Activated naive CD4-positive, alpha-beta T cell treated with anti-CD3 and anti-CD28 coated beads, Interleukin-2, amount 50 U/mL, for 16 hours (primary cell): Measurements from ENCODE around the gene AGAP2.
"Not testable (repeated sequence)": the region's sequence is repeated elsewhere in the genome, so short reads cannot be mapped to it uniquely, and the experiment has no call there.

Source experiments
- DNase-seq: peaks from one replicate; pipeline ENCODE4 v3.0.0-alpha.2; 2020

AGAP2 gene

DNA sequence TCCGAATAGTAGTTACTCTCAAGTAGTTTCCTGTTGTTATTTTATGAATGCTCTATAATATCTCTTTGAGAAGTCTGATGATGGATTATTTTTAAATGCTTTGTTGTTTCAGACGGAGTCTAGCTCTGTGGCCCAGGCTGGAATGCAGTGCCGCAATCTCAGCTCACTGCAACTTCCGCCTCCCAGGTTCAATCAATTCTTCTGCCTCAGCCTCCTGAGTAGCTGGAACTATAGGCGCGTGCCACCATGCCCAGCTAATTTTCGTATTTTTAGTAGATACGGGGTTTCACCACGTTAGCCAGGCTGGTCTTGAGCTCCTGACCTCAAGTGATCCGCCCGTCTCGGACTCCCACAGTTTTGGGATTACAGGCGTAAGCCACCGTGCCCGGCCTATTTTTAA lies 46.0 kb downstream of the AGAP2 start:
- no peak for DNase-seq

DNA sequence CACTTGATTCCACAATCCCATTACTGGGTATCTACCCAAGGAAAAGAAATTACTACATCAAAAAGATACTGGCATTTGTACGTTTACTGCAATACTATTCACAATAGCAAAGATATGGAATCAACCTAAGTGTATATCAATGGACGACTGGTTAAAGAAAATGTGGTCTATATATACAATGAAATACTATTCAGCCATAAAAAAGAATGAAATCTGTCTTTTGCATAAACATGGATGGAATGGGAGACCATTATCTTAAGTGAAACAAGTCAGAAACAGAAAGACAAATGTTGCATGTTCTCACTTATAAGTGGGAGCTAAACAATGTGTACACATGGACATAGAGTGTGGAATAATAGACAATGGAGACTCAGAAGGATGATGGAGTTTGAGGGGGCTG lies 49.6 kb downstream of the AGAP2 start:
- no peak for DNase-seq

DNA sequence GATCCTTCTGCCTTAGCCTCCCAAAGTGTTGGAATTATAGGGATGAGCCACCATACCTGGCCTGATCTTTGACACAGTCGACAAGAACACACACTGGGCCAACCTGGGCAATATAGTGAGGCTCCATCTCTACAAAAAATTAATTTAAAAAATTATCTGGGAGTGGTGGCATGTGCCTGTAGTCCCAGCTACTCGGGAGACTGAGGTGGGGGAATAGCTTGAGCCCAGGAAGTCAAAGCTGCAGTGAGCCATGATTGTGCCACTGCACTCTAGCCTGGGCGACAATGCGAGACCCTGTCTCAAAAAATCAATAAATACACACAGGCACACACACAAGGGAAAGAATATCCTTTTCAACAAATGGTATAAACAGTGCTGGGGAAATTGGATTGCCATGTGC lies 50.7 kb downstream of the AGAP2 start:
- DNase-seq, result no peak

GRCh38 chr12:57679697-57680096 lies 58.8 kb downstream of the AGAP2 start:
- DNase-seq, result no peak

DNA sequence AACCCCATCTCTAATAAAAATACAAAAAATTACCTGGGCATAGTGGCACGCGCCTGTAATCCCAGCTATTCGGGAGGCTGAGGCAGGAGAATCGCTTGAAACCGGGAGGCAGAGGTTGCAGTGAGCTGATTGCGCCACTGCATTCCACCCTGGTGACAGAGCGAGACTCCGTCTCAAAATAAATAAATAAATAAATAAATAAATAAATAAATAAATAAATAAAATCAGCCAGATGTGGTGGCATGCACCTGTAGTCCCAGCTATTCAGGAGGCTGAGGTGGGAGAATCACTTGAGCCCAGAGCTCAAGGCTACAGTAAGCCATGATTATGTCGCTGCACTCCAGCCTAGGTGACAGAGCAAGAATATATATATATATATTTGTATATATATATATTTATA lies 60.6 kb downstream of the AGAP2 start:
- DNase-seq, result not testable (repeated sequence)

DNA sequence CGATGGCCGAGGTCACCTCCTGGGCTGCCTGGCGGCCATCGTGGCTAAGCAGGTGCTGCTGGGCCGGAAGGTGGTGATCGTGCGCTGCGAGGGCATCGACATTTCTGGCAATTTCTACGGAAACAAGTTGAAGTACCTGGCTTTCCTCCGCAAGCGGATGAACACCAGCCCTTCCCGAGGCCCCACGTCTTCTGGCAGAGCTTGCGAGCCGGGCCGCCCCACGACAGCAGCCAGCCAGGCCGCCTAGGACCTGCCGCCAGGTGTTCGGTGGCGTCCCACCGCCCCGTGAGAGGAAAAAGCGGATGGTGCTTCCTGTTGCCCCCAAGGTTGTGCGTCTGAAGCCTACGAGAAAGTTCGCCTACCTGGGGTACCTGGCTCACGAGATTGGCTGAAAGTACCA lies 63.9 kb downstream of the AGAP2 start:
- no peak for DNase-seq
